Left hindlimb (tissue), 1 donor: ENCODE data around the gene ODC1.
A peak's percentile ranks its signal among the peaks of the same experiment; 100 is the strongest.
"Not testable (repeated sequence)": the region's sequence is repeated elsewhere in the genome, so short reads cannot be mapped to it uniquely, and the experiment has no call there.

ENCODE experiments used
- DNase-seq: peaks from one replicate; pipeline ENCODE4 v3.0.0-alpha.2; 2018

Gene ODC1

DNA sequence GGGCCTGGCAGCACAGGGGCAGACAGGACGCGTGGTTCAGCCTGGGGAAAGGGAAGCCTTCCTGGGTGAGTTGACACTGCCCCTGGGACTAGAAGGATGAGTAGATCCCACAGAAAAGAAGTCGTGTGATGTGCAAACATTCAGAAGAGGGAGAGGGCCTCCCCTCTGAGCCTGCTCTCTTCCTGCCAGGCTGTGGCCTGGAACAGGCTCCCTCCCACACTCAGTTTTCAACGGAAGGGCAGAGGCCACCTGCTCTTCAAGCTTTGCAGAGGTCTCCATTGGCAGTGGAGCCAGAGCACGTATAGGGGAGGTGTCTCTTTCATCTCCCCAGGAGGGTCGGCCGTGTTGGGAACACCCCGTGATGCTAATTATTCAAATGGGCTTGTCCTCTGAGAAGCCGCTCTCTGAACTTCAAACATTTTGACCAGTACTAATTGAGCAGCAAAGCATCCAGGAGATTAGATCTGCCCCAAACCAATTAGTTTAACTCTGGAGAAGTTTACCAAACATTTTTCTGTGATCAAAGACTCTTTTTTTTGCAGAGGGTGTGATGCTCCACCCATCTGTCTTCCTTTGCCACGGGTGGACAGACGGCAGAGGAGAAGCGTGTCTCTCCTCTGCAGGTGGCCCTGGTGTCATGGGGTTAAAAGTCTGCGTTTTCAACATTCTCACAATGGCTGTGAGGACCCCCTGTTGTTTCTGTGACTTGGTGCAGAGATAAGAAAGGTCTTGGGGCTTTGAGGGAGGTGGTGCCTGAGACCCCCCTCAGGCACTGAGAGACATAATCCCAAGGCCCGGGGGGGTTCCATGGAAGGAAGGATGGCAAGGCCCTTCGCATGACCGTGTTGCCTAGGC is 29.5 kb upstream of the ODC1 start:
- DNase-seq, result no peak

DNA sequence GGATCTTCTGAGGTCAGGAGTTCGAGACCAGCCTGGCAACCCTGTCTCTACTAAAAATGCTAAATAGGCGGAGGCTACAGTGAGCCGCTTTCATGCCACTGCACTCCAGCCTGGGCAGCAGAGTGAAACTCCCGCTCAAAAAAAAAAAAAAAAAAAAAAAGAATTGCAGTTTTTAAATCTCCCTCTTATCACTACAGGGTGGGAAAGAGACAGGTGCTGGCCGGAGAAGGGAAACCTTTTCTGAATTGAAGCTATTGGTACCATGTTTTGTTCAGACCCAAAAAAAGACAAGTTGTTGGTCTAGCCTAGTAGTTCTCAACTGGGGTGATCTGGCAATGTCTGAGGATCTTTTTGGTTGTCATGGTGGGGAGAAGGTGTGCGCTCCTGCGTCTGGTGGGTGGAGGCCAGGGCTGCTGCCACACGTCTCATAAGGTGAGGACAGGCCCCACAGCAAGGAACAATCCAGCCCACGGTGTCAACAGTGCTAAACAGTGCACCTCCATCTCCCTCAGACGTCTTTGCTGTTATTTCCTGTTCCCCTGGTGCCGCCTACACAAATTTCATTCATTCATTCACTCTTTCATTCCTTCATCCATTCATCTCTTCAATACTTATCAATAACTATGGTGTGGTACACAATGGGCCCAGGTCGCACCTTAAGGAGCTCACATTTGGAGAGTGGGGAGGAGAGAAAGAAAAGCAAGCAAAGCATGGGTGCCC is 28.8 kb upstream of the ODC1 start:
- no peak for DNase-seq

DNA sequence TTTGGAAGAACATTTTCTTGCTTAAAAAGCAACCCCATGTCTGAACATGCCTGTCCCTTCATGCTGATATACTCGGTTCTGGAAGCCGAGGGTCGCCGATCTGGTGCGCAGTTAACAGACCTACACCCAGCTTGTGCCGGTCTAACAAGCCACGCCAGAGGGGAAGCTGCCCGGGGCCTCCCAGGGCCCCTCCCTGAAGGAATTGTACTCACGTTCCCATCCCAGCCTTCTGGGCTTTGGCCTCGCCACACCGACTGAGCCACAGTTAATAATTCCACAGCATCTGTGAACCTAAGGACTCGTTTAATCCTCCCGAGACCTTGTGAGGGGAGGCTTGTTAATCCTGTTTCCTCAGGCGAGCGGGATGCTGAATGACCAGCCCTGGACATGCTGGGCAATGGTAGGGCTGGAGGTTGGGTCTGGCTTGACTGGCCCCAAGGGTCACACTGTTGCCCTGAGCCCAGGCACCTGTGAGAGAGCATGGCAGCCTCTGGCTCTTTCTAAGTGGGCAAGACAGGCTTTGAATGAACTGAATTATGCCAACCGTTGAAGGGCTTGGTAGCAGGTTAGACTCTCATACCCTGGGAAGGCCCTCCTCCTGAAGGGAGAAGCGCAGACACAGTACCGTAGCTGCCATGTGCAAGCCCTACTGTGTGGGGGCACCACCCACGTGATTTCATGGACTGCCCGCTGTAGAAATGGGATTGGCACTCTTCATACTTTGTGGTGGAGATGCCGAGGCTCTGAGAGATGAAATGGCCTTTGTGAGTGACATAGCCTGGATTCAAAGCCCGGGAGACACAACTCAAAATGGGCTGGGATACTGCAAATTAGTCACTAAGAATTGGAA is 27.9 kb upstream of the ODC1 start:
- DNase-seq, result no peak

DNA sequence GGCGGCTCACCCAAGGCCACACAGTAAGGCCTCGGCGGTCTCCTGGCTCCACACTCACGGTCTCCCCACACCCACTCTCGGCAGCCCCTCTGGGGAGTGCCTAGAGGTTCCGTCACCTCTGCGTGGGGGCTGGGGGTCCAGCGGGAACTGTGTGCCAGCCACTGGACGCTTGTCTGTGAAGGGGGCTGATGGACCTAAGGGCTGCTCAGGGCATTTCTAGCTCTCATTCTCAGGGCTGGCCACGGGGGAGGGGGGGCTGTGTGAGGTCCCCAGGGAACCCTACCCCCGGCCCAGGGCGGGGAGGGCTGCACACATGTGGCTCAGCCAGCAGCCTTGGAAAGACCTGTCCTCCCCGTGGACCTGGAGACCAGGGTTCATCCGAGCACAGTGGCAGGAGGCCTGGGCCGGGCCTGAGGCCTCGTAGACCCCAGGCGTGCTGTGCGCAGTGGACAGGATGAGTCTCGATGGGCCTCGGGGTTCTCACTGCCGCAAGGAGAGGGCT is 27.1 kb upstream of the ODC1 start:
- no peak for DNase-seq

DNA sequence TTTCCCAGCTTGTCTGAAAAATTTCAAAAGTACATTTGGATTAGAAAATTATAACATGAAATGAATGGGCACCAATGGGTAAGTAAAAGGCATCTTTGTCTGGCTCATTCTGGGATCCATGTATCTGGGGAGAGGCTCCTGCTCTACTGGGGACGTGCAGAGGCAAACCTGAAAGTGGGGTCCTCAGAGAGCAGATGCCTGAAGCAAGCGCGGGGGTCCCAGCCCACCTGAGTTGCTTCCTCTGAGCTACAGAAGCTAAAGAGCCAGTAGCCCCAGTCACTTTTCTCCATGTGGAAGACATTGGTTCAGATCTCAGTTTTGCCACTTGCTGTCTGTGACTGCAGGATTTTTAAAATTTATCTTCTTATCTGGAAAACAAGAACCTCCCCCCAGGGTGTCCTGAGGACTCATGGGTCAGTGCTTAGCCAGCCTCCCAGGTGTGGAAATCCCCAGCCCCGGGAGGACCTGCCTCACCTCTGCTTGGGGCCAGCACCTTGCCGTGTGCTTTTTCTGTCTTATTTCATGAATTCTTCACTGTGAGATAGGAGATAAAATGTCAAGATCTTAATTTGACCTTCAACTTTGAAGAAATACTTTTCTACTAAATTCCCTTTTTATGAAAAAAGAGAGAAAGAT is 25.1 kb upstream of the ODC1 start:
- DNase-seq, result no peak

DNA sequence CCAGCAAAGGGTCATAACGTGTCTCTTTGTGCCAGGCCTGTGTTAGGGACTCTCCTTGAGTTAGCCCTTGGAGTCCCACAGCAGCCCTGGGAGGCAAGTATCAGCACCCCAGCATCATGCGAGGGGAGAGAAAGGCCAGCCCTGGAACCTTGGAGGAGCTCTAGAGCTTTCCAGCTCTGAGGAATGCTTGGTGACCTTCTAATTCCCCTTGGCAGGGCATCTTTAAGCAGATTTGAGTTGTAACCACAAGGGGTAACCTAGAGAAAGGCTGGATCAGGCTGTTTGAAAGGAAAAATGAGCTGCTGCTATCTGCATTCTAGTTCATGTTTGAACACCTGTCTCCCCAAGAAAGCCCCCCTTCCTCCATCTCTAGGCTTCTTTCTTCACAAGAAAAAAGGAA is 23.8 kb upstream of the ODC1 start:
- no peak for DNase-seq

GRCh38 chr2:10471046-10471571 is 23.0 kb upstream of the ODC1 start:
- no peak for DNase-seq

DNA sequence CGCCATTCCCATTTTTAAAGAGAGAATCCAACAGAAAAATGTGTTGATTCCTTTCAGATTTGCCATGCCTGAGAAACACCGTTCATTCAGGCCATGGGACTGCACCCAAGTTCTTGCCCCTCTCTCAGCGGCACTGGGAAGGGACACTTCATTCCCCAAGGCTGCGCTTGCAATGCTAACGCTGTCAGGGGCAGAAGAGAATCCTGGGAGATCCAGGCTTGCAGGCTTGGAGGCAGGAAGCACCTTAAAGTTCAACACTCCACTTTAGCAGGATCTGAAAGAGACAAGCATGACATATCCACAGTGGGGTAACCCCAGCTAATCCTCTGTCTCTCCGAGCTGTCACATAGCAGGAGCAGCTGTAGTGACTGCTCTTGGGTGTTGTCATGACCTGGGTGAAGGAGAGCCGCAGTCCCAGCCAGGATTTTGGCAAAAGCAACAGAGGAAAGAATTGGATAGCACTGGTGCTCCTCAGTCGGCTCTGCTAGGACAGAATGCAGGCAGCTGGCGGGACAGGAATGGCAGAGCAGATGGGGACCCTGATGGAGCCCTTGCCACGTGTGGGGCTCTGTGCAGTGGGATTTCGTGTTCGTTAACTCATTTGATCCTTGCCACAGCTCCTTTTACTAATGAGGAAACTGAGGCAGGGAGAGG is 22.0 kb upstream of the ODC1 start:
- DNase-seq, result no peak

DNA sequence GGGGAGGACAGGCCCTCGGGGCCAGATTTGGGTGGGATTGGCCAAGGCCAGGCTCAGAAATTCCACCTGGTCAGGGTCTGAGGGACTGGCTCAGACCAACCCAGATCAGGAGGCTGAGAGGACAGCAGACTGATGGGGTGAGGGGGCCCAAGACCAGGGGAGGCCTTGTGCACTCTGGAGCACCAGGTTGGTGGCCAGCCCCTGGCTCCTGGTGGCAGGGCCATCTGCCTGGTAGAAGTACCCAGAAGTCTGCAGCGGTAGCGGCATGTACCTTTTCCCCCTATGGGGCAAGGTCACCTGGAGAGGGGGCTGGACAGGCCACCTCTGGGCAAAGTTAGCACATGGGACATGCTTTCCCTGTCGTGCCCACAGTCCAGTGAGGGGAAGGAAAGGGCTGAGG is 21.2 kb upstream of the ODC1 start:
- DNase-seq, result no peak

- no peak for DNase-seq
Measured at GRCh38 chr2:10467401-10467800, 19.3 kb upstream of the ODC1 start.

DNA sequence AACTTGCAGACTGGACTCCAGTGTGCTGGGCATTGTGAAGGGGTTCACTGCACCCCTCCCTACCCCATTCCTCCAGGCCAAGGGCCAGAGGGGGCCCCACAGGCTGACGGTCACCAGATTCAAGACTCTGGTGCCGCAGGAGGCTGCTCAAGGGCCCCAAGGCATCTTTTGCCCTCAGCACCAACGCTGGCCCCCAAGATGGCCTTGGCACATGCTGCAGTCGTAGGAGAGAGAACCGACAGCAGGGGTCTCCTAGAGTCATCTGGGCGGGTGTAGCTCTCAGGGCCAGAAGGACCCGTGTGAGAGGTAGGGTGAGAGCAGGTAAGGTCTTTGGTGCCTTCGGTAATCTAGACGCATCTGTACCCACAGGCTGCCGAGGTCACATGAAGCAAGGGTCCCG is 18.7 kb upstream of the ODC1 start:
- no peak for DNase-seq

DNA sequence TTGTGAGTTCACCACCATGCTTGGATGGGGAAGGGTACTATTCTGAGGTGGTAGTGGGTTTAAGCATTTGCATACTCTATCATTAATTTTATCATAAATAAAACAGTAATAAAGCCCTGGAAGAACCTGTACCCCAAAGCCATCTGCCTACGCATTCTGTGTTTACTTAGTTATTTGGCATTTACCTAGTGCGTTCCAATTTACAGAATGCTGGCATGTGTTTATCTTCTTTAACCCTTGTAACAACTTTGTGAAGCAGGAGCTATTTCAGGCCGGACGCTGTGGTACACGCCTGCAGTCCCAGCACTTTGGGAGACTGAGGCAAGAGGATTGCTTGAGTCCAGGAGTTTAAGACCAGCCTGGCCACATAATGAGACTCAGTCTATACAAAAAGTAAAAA is 17.8 kb upstream of the ODC1 start:
- DNase-seq, result no peak

DNA sequence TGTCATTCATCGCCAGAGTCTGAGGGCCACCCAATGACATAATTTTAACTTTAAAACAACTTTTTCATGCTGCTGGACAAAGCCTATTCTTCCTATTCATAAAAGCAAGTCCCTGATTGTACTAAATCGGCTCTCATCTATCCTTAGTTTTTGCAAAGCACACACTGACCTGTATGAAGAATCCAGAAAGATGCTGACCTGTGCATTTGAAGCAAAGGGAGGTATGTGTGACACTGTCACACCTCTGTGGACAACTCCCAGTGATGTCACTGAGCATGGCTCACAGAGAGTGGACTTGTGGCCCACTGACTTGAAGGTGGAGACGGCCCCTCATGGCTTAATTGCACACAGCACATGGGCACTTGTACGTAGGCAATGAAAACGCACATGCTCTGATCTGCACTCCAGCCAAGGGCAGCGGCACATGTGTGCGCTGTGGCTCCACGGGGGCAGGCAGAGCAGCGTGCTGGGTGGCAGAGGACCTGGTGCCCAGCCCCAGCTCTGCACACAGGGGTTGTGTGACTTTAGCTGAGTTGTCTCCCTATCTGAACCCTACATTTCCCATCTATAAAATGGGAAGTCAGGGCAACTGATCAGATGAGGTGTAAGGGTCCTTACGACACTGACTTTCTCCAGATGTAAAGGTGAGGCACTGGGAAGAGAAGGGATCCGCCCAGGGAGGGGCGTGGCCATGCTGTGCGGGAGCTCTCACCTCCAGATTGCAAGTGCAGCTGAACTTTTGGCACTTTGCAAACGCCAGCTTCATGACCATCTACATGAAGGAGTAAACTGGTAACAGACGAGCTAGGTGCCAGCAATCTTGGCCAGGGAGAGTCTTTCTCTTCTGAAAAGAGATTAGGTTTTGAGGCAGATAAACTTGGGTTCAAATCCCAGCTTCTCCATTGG is 14.3 kb upstream of the ODC1 start:
- DNase-seq, result no peak

DNA sequence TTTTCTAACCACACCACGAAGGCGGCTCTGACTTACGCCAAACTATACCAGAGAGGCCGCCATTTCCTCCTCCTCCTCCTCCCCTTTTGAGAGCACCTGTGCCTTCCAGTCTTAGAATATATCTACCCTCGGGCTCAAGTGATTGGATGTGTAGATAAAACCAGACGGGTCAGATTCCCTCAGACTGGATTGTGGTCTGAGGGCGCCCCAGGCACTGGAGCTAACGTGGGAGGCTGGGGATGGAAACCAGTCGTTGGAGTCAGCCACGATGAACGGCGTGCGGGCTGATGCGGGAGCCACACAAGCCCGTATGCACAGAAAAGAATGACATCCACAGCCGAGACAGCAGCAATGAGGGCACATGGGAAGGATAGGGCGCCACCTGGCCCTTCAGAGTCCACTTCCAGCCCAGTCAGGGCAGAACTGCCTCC is 12.3 kb upstream of the ODC1 start:
- no peak for DNase-seq

DNA sequence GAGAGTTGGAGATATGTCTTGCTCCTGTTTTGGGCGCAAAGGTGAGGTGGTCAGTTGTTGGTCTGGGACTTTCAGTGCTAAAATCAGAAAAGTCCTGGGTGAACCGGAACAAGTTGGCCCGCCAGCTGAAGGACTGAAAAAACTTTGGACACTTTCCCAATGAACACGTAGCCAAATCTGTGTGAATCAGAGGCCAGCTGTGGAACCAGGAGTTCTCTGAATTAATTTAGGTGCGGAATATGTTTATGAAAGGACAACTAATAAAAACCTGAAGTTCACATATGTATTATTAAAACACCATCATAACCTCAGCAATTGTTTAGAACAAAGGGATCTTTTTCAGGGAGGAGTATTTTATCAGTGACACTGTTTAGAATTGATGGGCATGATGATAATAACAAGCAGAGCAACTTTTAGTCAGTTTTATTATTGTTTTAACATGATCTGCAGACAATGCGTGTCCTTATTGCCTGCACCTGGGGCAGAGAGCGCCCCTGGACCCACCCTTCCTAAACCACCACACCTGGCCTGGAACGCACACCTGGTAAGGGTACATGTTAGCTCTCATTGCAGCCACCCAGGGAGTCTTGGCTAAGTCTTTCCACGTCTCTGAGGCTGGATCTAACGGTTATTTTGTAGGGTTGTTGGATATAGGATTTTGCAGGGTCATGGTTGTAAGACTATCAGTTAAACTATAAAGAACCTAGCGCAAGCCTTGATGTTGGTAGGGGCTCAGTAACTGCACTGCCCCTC is 9.9 kb upstream of the ODC1 start:
- DNase-seq, result no peak

DNA sequence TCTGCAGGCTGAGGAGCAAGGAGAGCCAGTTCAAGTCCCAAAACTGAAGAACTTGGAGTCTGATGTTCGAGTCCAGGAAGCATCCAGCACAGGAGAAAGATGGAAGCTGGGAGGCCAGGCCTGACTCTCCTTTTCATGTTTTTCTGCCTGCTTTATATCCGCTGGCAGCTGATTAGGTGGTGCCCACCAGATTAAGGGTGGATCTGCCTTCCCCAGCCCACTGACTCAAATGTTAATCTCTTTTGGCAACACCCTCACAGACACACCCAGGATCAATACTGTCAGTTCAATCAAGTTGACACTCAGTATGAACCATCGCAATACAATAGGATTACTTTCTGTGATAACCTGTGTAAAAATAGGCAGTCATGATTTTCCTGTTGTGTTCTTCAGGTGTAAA is 9.1 kb upstream of the ODC1 start:
- DNase-seq, result not testable (repeated sequence)

- peak; percentile 52 for DNase-seq
Measured at GRCh38 chr2:10454505-10454904, 6.4 kb upstream of the ODC1 start.

DNA sequence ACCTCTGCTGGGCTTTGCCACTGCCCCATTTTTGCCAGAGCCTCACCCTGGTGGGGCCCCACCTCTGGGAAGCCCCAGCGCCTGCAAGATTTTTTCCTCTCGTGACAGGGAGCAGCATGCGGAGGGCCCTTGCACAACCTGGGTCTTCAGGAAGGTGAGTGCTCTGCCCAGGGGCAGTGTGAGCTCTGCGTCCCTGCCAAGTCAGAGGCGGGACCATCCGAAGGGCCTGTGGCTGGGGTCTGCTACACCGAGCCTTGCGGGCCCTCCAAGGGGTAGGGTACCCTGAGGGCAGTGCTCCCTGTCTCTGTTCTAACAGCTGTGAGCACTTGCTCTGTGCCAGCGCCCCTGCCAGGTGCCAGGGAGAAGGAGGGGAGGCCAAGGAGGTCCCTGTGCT is 5.8 kb upstream of the ODC1 start:
- no peak for DNase-seq

DNA sequence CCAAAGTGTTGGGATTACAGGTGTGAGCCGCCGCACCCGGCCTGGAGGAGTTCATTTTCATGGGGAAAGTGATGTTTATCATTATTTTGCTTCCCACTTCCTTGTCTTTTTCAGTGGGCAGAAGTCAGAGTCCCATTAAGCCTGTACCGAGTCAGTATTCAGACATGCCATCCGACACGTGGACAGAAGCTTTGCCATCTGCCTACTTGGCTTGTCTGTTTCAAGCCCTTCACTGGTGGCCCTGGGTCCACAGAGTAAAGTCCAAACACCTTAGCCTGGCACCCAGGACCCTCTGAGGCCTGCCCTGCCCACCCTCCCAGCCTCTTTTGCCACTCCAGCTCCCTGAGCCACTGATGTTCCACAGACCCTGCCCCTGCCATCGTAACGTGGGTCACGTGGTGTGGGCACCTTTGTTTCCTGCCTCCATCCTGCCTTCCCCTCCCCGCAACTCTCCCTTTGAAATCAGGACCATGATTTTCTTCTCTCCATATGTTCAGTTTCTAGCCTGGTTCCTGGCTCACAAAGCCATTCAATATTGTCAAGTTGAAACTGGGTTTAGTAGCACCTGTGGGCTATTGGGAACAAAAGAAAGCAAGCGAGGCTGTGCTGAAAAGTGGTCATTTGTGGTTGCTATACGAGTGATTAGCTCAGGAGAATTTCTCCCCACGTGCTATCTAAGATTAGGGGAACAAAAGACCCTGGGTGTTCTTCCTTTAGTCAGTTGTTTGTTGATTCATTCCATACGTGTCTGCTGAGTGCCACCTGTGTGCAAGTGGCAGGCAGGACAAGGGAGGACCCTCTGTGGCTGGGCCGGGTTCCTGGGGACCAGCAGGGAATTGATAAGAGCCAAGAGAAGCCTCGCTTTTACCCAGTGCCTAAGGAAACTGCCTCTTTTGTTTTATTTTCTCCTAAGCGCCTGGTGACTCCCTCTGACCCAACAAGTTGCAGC is 5.1 kb upstream of the ODC1 start:
- DNase-seq, result no peak
